ENCODE data around the gene TSPAN3.
A peak's percentile ranks its signal among the peaks of the same experiment; 100 is the strongest.

TSPAN3 gene

DNA sequence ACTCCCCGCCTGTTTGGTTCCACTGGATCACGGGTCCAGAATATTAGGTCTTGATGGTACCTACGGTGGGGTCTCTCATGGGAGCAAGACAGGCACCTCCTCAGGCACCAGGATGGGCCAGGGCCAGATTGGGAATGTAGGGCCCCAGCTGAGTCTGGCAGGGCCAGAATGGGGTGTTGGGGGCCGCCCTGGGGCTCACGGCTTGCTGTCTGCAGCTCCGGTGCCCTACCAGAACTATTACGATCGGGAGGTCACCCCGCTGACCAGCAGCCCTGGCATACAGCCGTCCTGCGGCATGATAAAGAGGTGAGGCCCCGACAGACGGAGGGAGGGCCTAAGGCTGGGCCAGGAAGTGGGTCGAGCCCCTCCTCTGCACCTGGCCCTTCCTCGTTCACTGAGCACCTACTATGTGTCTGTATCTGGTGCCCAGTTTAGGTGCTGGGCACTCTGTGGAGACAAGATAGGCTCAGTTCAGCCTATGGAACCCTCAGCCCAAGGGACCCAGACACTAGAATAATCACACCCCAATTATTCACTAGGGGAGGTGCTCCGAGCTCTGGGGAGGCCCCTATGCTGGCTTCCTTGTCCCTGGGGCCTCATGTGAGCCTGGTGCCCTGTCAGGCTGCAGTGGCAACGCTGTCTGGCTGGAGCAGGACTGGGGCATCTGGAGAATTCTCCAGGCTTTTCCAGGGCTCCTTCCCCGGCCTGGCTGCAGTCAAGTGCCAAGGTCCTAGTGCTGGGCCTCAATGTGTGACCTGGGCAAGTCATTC, 38.1 kb downstream of the TSPAN3 start:
- DNase-seq: no peak

DNA sequence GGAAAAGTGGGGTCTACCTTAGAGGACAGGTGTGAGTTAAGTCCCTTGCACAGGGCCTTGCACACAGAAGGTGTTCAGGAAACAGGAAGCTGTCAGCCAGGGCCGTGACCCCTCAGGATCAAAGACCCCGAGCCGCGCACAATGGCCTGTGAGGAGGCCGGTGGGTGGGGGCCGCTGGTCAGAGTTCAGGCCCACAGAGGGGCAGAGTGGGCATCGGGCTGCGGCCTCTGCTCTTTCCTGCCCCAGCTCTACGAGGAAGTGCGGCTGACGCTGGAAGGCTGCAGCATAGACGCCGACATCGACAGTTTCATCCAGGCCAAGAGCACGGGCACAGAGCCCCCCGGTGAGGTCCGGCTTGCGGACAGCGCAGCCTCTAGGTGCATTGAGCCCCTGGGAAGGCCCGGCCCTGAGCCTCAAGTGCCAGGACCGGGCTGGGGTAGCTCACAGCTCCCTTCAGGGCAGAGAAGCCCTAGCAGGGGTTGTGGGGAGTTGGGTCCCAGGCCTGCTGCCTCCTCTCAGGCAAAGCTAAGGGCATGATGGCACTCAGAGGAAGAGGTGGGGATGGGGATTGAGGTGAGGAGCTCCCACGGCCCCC, 38.8 kb downstream of the TSPAN3 start:
- DNase-seq: no peak

DNA sequence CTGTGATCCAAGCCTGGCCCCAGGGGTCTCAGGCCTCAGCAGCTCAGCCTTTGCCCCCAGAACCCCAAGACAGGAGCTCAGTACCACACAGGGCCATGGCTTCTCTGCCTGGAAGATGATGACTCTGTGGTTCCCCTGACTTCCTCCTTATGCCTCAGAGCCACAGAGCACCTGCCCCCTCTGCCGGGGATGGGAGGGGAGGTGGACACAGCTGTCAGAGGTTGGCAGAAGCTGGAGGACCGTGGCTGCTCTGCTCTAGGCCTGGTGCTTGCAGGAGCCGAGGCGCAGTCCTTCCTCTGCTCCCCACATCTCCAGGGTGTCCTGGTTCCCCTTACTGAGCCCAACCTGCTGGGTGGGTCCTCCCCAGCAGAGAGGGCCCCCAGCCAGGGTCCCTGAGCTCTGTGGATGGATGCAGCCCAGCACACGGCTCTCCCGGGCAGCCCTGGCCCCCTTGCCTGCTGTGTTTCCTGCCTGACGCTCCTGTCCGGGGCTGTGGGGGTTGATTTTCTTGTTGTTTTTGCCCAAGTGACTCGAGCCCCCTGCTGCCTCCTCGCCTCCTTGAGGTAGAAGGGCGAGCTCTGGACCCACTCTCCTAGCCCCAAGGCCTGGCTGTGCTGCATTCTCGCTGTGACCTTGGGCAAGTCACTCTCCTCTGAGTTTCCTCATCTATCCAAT, 39.4 kb downstream of the TSPAN3 start:
- no peak for DNase-seq

DNA sequence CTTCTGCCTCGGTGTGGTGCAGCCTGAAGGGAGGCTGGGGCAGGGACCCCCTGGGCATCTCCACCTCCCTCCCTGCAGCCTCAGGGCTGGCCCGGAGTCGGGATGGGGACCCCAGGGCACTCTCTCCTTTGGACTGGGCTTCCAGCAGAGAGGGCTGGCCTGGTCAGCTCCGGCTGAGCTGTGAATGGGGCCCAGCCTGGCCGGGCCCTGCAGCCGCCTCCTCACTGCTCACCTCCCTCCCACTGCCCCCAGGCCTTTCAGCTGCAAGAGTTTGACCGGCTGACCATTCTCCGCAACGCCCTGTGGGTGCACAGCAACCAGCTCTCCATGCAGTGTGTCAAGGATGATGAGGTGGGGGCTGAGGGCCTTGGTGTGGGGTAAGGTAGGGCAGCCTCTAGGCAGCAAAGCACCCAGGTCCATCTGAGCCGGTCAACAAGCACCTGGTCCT, 40.0 kb downstream of the TSPAN3 start:
- no peak for DNase-seq

DNA sequence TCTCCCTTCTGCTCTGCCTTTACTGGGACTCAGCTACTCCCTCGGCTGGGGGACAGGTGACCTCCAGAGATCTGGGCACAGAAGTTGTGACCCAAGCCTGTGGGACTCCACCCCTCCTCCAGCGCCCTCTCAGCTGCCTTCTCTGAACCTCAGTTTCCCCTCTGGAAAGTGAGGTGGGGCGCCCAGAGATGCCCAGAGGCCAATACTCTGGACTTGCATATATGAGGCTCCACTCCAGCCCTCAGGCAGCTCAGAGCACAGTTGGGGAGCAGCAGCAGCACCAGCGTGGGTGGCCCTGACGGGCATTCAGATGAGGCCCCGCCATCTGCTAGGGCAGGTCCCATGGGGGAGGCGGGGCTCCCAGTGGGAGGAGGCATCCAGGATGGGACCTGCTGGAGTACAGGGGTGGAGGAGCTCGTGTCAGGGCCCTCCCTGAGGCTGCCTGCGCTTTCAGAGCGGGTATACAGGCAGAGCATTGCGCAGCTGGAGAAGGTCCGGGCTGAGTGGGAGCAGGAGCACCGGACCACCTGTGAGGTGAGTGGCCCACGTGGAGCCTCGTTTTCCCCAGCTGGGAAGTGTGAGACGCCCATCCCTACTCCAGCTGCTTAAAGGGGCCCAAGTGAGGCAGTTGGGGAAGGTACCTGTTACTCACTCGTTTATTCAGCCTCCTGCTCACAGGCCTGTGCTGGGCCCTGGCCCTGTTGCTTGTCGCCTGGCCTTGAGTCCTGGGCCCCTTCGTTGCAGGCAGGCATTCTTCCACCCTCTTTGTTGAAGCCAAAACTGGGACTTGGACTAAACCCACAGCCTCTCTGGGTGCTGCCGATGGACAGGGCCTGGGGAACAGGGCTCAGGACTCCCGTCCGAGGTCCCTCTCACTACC, 40.6 kb downstream of the TSPAN3 start:
- no peak for DNase-seq

DNA sequence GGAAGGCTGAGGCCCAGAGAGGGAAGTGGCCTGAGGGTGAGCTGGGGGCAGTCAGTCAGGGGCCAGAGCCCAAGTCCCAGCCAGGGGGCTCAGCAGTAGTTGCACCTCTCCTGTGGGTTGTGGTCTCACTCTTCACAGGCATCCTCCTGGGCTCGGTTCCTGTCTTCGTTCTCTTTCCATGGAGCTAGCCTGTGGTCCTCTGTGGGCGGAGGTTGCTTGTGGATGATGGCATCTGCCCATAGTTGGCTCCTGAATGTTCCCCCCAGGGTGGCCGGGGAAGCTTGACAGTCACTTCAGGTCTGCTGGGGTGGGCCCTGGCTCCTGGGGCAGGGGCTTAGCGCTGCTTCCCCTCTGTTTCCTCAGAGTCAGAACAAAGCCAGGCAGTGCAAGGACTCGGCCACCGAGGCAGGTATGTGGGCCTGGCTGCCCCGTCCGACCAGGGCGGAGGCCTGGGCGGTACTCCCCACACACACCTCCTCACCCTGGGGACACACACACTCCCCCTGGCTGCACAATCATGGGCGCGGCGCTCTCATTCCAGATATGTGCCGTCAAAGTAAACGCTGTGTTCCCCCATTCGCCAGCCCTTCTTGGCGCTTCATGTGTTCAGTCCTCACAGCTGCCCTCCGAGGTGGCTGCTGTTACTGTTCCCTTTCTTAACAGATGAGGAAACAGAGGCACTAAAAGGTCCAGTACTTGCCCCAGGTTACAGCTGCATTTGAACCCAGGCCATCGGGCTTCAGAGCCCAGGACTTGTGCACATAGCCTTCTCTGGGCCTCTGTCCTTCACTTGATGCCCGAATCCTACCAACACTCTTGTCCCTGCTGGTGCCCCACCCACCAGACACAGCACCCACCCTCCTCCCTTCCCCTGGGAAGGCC, 41.5 kb downstream of the TSPAN3 start:
- DNase-seq: no peak

DNA sequence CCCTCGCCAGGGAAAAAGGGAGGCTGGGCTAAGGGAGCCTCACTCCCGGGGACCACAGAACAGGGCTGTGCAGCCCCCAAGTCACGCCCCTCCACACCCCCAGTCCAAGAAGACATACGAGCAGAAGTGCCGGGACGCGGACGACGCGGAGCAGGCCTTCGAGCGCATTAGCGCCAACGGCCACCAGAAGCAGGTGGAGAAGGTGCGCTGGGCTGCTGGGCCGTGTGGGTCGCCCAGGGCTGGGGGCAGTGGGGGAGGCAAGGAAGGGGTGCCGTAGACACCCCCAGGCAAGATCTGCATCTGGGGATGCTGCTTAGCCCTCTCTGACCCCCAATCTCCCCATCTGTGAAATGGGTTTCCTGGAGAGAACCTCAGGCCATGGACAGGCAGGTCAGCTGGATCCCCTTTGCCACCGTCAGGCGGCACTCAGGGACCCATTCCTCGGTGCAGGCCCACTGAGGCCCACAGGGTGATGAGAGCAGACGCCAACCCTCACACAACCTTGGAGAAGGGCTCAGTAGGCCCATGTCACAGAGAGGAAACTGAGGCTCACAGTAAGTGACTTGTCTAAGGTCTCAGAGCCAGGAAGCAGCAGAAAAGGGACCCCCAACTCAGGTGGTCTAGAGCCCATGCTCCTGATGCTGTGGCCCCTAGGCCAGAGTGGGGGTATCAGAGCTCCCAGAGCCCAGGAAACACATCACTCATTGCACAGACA, 42.3 kb downstream of the TSPAN3 start:
- no peak for DNase-seq

DNA sequence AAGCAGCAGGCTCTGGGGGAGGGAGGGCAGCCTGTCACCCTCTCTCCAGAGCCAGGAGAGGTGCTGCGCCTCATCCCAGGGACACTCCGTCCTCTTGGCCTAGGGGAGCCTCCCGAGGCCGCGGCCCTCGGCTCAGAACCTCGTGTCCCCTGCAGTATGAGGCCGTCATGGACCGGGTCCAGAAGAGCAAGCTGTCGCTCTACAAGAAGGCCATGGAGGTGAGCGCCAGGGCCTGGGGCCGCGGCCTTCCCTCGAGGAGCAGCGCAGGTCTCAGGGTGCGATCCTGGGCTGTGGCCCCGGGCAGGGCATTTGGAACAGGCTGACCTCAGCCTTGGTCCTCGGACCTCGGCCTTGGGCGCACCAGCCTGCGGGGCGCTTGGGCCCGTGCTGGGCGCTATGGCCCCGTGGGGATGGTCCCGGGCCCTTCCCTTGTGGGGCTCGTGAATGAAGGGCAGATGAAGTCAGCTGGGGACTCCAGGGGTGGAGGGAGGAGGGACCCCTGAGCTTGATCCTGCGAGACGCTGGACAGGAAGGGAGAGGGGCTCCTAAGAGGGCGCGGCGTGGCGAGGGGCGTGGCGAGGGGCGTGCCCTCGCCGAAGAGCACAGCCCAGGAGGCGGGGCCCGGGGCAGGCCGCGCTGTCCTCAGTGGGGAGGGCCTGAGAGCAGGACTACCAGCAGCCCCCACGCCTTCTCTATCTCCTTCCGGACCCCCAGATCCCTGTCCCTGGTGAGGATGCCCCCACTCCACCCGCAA, 43.0 kb downstream of the TSPAN3 start:
- no peak for DNase-seq

DNA sequence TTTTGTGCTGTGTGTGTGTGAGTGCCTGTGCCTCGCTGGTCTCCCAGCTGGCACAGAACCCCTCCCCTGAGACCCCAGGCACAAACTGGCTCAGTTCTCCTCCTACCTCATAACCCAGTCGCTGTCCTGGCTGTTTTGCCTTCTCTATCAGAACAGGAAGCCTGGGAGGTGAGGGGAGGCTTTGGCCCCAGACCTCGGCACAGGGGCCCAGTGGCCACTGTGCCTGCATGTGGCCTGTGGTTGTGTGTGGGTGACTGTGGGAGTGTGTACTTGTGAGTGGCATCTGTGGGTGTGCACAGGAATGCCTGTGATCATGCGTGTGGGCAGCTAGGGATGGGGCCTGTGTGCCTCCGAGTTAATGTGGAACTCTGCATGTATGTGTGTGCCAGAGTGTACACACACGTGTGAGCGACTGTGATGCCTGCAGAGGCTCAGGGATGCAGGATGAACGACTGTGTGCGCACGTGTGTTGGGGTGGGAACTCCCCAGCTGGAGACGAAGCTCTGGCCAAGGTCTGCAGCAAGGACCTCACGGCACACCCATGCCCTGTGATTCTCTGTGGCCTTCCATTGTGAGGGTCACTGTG, 43.7 kb downstream of the TSPAN3 start:
- DNase-seq: no peak

DNA sequence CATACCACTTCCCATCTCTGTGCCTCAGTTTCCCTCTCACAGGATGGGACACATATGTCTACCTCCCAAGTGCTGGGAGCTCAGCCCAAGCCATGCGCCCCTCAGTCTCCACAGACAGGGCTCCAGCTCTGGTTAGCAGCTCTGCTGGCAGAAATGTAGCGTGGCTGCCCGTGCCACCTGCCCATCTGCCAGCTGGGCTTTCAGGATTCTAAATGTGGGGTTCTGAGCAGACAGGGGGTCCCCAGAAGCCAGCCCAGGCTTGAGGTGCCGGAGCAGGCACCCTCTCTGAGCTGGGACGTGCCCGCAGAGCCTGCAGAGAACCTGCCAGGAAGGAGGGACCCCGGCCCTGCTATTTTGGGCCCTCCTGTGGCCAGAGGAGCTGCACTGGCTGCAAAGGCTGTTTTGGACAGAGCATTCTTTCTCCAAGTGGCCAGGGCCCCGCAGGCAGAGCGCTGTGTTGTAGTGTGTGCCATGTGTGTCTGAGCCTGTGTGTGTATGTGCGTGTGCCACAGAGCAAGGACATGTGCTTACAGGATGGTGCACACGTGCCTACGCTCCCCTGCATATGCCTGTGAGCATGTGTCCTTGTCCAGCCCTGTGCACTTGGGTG, 44.3 kb downstream of the TSPAN3 start:
- DNase-seq: no peak

DNA sequence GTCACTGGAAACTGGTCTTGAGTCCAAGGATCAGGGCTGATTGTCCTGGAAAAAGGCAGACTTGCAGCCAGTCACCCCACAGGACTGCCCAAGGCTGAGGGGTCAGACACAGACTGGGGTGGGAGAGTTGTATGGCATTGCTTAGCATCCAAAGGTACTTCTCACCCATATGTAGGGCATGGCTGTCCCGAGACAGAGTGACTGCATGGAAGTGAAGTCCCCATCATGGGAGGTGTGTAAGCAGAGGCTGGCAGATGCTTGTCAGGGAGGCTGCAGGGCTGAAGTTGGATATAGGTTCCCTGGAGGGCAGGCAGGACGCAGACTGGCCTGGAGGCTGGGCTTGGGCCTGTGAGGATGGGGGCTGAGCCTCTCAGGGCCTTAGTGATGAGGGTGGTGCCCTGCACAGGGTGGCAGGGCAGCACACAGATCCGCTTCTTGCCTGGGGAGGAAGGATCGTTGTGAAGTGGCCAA, 44.9 kb downstream of the TSPAN3 start:
- no peak for DNase-seq

DNA sequence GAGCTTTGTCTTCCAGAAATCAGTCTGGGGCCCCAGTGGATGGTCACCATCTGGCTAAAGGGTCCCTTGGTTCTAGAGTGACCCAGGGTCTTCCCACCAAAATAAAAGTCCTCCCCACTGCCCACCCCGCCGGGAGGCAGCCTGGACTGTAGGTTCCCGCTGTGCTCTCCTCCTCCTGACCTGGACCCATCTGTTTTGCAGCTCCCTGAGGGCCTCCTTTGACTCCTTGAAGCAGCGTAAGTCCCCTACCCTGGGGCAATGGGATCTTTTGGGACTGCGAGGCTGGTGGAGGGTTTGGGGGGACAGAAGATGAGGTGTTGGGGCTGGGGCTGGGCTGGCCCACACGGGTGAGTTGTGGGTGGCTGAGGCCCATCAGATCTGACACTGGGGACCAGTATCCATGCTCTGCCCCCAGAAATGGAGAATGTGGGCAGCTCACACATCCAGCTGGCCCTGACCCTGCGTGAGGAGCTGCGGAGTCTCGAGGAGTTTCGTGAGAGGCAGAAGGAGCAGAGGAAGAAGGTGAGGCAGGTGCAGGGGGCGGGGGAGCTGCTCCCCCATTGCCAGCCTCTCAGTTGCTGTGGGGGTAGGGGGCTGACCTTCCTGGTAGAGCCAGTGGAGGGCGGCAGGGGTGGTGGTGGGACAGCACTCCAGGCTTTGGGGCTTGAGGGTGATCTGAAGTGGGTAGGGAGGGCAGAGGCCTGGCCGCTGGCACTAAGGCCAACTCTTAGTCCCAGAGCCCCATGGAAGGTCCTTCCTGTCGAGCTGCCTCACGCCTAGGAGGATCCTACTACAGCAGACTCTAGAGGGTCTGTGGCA, 45.6 kb downstream of the TSPAN3 start:
- DNase-seq: no peak

DNA sequence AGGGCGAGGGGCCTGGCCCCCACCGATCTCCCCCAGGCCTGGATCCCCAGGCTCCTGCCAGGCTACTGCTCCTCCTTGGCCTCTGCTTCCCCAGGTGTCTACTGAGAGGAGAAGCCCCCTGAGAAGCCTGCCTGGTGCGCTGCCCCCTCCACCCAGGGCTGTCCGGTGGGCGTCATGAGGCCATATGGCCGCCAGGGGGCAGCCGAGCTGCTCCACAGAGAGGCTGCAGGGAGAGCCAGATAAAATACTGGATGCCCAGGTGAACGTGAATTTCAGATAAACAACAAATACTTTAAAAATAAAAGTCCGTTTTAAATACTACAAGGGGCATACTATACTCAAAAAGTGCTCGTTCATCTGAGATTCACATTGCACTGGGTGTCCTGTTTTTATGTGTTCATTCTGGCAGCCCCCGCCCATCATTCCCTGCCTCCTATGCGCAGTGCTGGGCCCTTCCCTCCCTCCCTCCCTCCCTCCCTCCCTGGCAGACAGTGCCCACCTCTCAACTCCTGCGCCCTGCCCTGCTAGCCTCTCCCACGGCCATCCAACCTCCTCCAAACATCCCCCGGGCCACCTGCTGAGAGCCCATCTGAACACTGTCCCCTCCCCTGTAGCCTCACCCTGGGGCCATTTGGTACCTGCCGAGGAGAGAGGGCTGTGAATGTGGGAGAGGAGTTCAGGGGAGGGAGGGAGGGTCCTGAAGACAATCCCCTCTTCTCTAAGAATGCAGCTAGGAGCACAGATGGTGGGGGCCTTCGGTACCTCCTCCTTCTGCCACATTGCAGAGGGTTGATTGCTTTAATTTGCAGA, 46.4 kb downstream of the TSPAN3 start:
- DNase-seq: peak; percentile 38 to 40

DNA sequence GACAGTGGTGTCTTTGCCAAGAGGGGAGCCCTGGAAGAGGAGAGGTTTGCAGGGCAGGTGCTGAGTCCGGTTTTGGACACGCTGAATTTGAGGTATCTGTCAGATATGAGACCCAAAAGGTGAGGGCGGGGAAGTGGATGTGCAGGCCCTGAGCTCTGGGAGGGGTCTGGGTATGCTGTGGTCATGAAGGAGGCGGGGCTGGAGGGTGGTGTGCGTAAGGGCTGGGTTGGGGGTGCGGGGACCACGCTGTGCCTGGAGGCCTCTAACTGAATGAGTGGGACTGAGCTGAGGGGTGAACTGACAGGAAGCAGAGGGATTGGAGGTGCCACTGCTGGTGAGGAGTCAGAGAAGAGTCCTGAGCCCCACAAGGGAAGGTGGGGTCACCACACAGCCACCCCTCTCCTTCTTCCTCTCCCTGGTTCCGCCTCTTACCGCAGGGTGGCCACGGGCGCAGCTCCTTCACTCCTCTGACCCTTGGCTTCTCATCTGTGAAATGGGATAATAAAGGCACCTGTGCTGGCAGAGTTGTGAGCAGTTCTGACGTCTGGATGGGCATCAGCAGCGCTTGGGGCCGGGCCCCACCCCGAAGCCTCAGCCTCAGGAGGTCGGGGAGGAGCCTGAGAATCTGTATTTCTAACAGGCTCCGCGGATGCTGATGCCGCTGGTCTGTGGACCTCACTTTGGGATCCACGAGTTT, 47.2 kb downstream of the TSPAN3 start:
- DNase-seq: no peak

DNA sequence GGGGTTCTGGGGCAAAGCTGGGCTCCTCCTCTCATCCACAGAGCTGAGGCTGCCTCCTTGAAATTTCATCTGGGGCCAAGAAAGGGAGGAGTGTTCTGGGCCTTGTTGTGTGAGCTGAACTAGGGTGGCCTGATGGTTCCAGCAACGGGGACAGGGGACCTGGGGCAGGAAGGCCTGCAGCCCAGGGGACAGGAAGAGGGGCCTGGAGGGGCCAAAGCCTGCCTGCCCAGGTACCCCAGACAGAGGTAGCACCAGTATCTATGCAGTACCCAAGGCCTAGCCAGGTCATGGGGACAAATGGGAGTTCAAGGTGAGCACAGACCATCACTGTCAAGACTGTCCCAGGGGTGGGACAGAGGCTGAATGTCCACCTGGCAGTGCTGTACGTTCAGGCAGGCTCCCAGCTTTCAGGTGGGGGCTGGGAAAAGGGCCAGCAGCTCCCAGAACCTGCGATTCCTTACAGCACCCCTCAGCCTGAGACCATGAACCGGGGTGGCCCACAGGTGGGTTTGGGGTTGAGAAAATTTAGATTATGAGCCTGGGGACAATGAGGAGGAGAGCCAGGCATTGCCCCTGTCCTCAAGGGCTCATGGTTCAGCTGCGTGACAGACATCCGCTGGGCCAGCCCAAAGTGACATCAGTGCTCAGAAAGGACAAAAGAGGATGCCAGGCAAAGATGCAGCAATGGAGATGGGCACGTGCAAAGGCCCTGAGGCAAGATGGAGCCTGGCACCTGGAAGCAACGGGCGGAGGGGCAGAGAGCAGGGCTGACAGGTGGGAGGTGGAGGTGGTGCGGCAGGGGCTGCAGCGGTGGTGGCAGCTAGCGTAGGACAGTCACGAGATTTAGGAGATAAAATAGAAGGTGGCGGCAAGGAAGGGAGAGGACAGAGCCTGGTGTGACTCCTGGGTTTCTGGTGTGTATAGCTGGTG, 48.0 kb downstream of the TSPAN3 start:
- DNase-seq: no peak

DNA sequence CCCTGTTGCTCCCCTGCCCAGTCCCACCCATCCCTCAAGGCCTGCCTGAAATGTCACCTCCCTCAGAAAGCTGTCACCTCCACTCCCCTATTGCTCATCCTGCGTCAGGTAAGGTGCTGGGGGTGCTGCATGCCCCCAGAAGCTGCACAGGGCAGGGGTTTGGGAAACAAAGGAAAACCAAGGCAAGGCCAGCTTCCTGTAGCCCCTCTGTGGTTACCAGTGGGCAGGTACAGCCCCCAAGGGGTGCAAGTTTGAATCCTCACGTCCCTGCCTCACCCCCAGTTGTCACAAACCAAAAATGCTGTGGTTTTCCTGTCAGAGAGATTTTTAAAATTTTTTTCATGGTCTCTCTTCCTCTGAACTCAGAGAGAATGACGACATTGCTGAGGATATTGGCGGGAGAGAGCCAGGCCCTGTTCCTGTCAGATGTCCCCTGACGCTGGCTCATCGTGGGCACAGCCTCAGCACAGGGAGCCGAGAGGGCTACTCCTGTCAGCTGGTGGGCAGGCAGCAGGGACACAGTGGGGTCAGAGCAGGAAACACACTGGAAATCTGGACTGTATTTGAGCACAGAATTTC, 49.0 kb downstream of the TSPAN3 start:
- no peak for DNase-seq

Data from hippocampal formation (tissue), 2 donors.